Renal cortex interstitium (tissue), 11 donors: ENCODE results near the gene WNT7A. TPM values are rescaled to one million over a fixed set of nuclear protein-coding genes. Genes with fewer than 3 reads are reported as not detected.
A peak's percentile ranks its signal among the peaks of the same experiment; 100 is the strongest.

Experiments used
- DNase-seq, 11 donors: peaks; one replicate each; pipeline ENCODE4 v3.0.0-alpha.2; 2013; ENCODE audit warnings: low read depth in 9 of 11, low spot score in 4 of 11; ENCODE audit errors: extremely low read depth in 1 of 11
- polyA plus RNA-seq, 3 donors: library from polyadenylated mRNA; unstranded; fragments of 120-200 nt; gene quantifications; one replicate each; pipeline ENCODE4 v1.2.1, GENCODE V29; 2013; ENCODE audit not compliant: insufficient read length in 3 of 3

Gene WNT7A
- polyA plus RNA-seq, 3 donors = 0.06 to 0.07 TPM; not detected in 1

- no peak for DNase-seq
Measured at GRCh38 chr3:13836658-13837587, 42.9 kb downstream of the WNT7A start.

GRCh38 chr3:13835246-13835645 is 44.6 kb downstream of the WNT7A start:
- no peak for DNase-seq

GRCh38 chr3:13834258-13835035 is 45.4 kb downstream of the WNT7A start:
- DNase-seq = no peak

GRCh38 chr3:13833506-13834257 is 46.2 kb downstream of the WNT7A start:
- DNase-seq = no peak

GRCh38 chr3:13832130-13832529 is 47.7 kb downstream of the WNT7A start:
- no peak for DNase-seq

GRCh38 chr3:13831386-13831996 is 48.4 kb downstream of the WNT7A start:
- DNase-seq = no peak

GRCh38 chr3:13829311-13829710 is 50.6 kb downstream of the WNT7A start:
- DNase-seq = no peak

GRCh38 chr3:13828501-13829265 is 51.2 kb downstream of the WNT7A start:
- DNase-seq = no peak

- no peak for DNase-seq
Measured at GRCh38 chr3:13827699-13828098, 52.2 kb downstream of the WNT7A start.

GRCh38 chr3:13827256-13827655 is 52.6 kb downstream of the WNT7A start:
- DNase-seq = no peak

- no peak for DNase-seq
Measured at GRCh38 chr3:13826672-13827071, 53.2 kb downstream of the WNT7A start.

GRCh38 chr3:13825821-13826220 is 54.0 kb downstream of the WNT7A start:
- DNase-seq = no peak

GRCh38 chr3:13825311-13825579 is 54.6 kb downstream of the WNT7A start:
- DNase-seq = no peak

GRCh38 chr3:13824521-13825310 is 55.2 kb downstream of the WNT7A start:
- peak in 1 of 11 donors; percentile 2 for DNase-seq

GRCh38 chr3:13823692-13824091 is 56.2 kb downstream of the WNT7A start:
- no peak for DNase-seq

GRCh38 chr3:13822871-13823585 is 56.8 kb downstream of the WNT7A start:
- no peak for DNase-seq

GRCh38 chr3:13822042-13822441 is 57.8 kb downstream of the WNT7A start:
- DNase-seq = no peak
